Activated CD4-positive, alpha-beta T cell treated with anti-CD3 and anti-CD28 coated beads, Interleukin-2, amount 50 U/mL, for 16 hours (primary cell): ENCODE data around the gene EXOSC2.
A peak's percentile ranks its signal among the peaks of the same experiment; 100 is the strongest.

Source experiments
- DNase-seq: peaks from one replicate; pipeline ENCODE4 v3.0.0-alpha.2; 2020

EXOSC2 gene

GRCh38 chr9:130699047-130699446 is 5.5 kb downstream of the EXOSC2 start:
- no peak for DNase-seq

GRCh38 chr9:130701059-130702022 is 7.8 kb downstream of the EXOSC2 start:
- peak; percentile 65 for DNase-seq

- DNase-seq, result no peak
These were observed 9.9 kb downstream of the EXOSC2 start for GRCh38 chr9:130703501-130703900.

GRCh38 chr9:130707225-130707976 is 13.8 kb downstream of the EXOSC2 start:
- peak; percentile 54 for DNase-seq

- no peak for DNase-seq
These were observed 17.3 kb downstream of the EXOSC2 start for GRCh38 chr9:130710822-130711352.

GRCh38 chr9:130711469-130711868 is 17.9 kb downstream of the EXOSC2 start:
- no peak for DNase-seq

GRCh38 chr9:130712564-130713285 is 19.1 kb downstream of the EXOSC2 start:
- DNase-seq, result peak; percentile 98

- peak; percentile 8 for DNase-seq
These were observed 19.8 kb downstream of the EXOSC2 start for GRCh38 chr9:130713286-130713960.

GRCh38 chr9:130714586-130715110 is 21.1 kb downstream of the EXOSC2 start:
- no peak for DNase-seq

- DNase-seq, result no peak
These were observed 21.7 kb downstream of the EXOSC2 start for GRCh38 chr9:130715270-130715669.

- DNase-seq, result no peak
These were observed 25.0 kb downstream of the EXOSC2 start for GRCh38 chr9:130718562-130718961.

GRCh38 chr9:130720762-130721161 is 27.2 kb downstream of the EXOSC2 start:
- DNase-seq, result no peak

- no peak for DNase-seq
These were observed 35.1 kb downstream of the EXOSC2 start for GRCh38 chr9:130728721-130729120.

- no peak for DNase-seq
These were observed 35.6 kb downstream of the EXOSC2 start for GRCh38 chr9:130729145-130729544.

- no peak for DNase-seq
These were observed 37.8 kb downstream of the EXOSC2 start for GRCh38 chr9:130731355-130731754.

GRCh38 chr9:130732136-130732535 is 38.6 kb downstream of the EXOSC2 start:
- DNase-seq, result no peak

- DNase-seq, result no peak
These were observed 39.2 kb downstream of the EXOSC2 start for GRCh38 chr9:130732793-130733221.

- DNase-seq, result no peak
These were observed 42.0 kb downstream of the EXOSC2 start for GRCh38 chr9:130735566-130735965.

- DNase-seq, result no peak
These were observed 43.3 kb downstream of the EXOSC2 start for GRCh38 chr9:130736834-130737233.

- DNase-seq, result no peak
These were observed 44.7 kb downstream of the EXOSC2 start for GRCh38 chr9:130738281-130738680.

- DNase-seq, result no peak
These were observed 45.5 kb downstream of the EXOSC2 start for GRCh38 chr9:130739081-130739480.
